HEK293T (cell line): Measurements from ENCODE around the gene USP31.
A peak's percentile ranks its signal among the peaks of the same experiment; 100 is the strongest.

Experiments
- CTCF ChIA-PET: fragments of 350-600 bp; formaldehyde crosslinking; extraction: SDS; loops from one replicate; lab custom pipeline; 2021; ENCODE audit warnings: antibody characterized with exemption, inconsistent platforms; lab: Yijun Ruan, JAX
- POLR2A ChIA-PET: fragments of 350-600 bp; formaldehyde crosslinking; extraction: SDS; loops from one replicate; lab custom pipeline; 2020; ENCODE audit warnings: antibody characterized with exemption, inconsistent platforms; lab: Yijun Ruan, JAX
- DNase-seq: peaks from one replicate; pipeline ENCODE4 v3.0.0; 2012; ENCODE audit warnings: mixed read lengths; ENCODE audit errors: extremely low spot score
- ARNT ChIP-seq: fragments of 450-650 bp; IDR thresholded peaks from 2 replicates; pipeline ENCODE4 v1.6.1; 2017; ENCODE audit warnings: mild to moderate bottlenecking
- BHLHE40 ChIP-seq: fragments of 450-650 bp; IDR thresholded peaks from 2 replicates; pipeline ENCODE4 v1.6.1; 2016; ENCODE audit warnings: mild to moderate bottlenecking, moderate library complexity, borderline replicate concordance
- CTBP1 ChIP-seq: fragments of 450-650 bp; IDR thresholded peaks from 2 replicates; pipeline ENCODE4 v1.6.1; 2016; ENCODE audit warnings: borderline replicate concordance
- ELF4 ChIP-seq: fragments of 450-650 bp; IDR thresholded peaks from 2 replicates; pipeline ENCODE4 v1.6.1; 2017; ENCODE audit warnings: antibody characterized with exemption
- FOXA1 ChIP-seq: fragments of 450-650 bp; IDR thresholded peaks from 2 replicates; pipeline ENCODE4 v1.6.1; 2016; ENCODE audit warnings: mild to moderate bottlenecking
- FOXK2 ChIP-seq: fragments of 450-650 bp; IDR thresholded peaks from 2 replicates; pipeline ENCODE4 v1.6.1; 2016; ENCODE audit warnings: mild to moderate bottlenecking
- FOXM1 ChIP-seq: fragments of 450-650 bp; IDR thresholded peaks from 2 replicates; pipeline ENCODE4 v1.6.1; 2017; ENCODE audit warnings: mild to moderate bottlenecking, borderline replicate concordance
- HDGF ChIP-seq: fragments of 450-650 bp; IDR thresholded peaks from 2 replicates; pipeline ENCODE4 v1.6.1; 2017; ENCODE audit warnings: antibody characterized with exemption, borderline replicate concordance
- L3MBTL2 ChIP-seq: fragments of 450-650 bp; conservative IDR thresholded peaks from 2 replicates; pipeline ENCODE4 v1.6.1; 2016; ENCODE audit warnings: mild to moderate bottlenecking
- LEF1 ChIP-seq: fragments of 450-650 bp; IDR thresholded peaks from 2 replicates; pipeline ENCODE4 v1.6.1; 2017; ENCODE audit warnings: mild to moderate bottlenecking, borderline replicate concordance
- NFRKB ChIP-seq: fragments of 450-650 bp; IDR thresholded peaks from 2 replicates; pipeline ENCODE4 v1.6.1; 2016; ENCODE audit warnings: mild to moderate bottlenecking, moderate library complexity
- PKNOX1 ChIP-seq: fragments of 450-650 bp; IDR thresholded peaks from 2 replicates; pipeline ENCODE4 v1.6.1; 2016
- SP1 ChIP-seq: fragments of 450-650 bp; IDR thresholded peaks from 2 replicates; pipeline ENCODE4 v1.6.1; 2017
- SUZ12 ChIP-seq: fragments of 450-650 bp; IDR thresholded peaks from 2 replicates; pipeline ENCODE4 v1.6.1; 2016; ENCODE audit warnings: mild to moderate bottlenecking
- TARDBP ChIP-seq: fragments of 450-650 bp; IDR thresholded peaks from 2 replicates; pipeline ENCODE4 v1.6.1; 2016
- ZNF384 ChIP-seq: fragments of 450-650 bp; IDR thresholded peaks from 2 replicates; pipeline ENCODE4 v1.6.1; 2016

The USP31 gene

GRCh38 chr16:23149267-23149992 is at the start of gene USP31:
Gene USP31, minus strand, starts transcription at chr16:23149452. Its CDS starts 182 bp downstream, at chr16:23149270.
- ChIA-PET POLR2A (interaction anchor here (1.2 to 1.6 kb wide), 4 partner anchors 15 to 254 kb away, joined by 3 to 4 read pairs (median 4); no protein-coding TSS in a partner anchor), CTCF (interaction anchor here (0.5 kb wide), 1 partner anchor 48 kb away, joined by 6 read pairs; no protein-coding TSS in a partner anchor)
- TF ChIP-seq ELF4 (no peak), L3MBTL2 (peak; percentile 35; the same call in 1 of the 2 replicates)
- peak; percentile 89 for DNase-seq

- POLR2A ChIA-PET, result no interaction called here
- DNase-seq, result no peak
- CTCF ChIA-PET, result no interaction called here
- TF ChIP-seq ELF4, result no peak
- TF ChIP-seq SUZ12, result no peak
- TF ChIP-seq CTBP1, result no peak
- TF ChIP-seq ARNT, result no peak
- TF ChIP-seq FOXK2, result no peak
- TF ChIP-seq TARDBP, result no peak
- no peak for TF ChIP-seq BHLHE40
- no peak for TF ChIP-seq PKNOX1
- no peak for TF ChIP-seq L3MBTL2
- TF ChIP-seq LEF1, result no peak
- TF ChIP-seq FOXA1, result no peak
Observed at GRCh38 chr16:23196539-23196938, 47.3 kb upstream of the USP31 start.

GRCh38 chr16:23195366-23195978 is 46.2 kb upstream of the USP31 start:
- no peak for DNase-seq
- ChIA-PET POLR2A (no interaction called here), CTCF (no interaction called here)
- TF ChIP-seq LEF1 (no peak), ELF4 (no peak), SUZ12 (no peak), CTBP1 (no peak), PKNOX1 (no peak), FOXK2 (no peak), BHLHE40 (no peak), NFRKB (no peak), ZNF384 (no peak), FOXM1 (no peak), L3MBTL2 (no peak), TARDBP (no peak)

GRCh38 chr16:23194497-23195221 is 45.4 kb upstream of the USP31 start:
- ChIA-PET CTCF (no interaction called here), POLR2A (no interaction called here)
- no peak for DNase-seq
- TF ChIP-seq ELF4 (no peak), FOXM1 (no peak), BHLHE40 (no peak)

- ChIA-PET POLR2A (no interaction called here), CTCF (no interaction called here)
- TF ChIP-seq ELF4 (no peak), NFRKB (no peak), ARNT (no peak), L3MBTL2 (no peak), BHLHE40 (no peak), SUZ12 (no peak), TARDBP (no peak), SP1 (no peak), FOXA1 (no peak), LEF1 (no peak), FOXK2 (no peak), HDGF (no peak), ZNF384 (no peak), CTBP1 (no peak), PKNOX1 (no peak), FOXM1 (no peak)
- no peak for DNase-seq
Observed at GRCh38 chr16:23188911-23189310, 39.7 kb upstream of the USP31 start.

GRCh38 chr16:23187341-23187740 is 38.1 kb upstream of the USP31 start:
- POLR2A ChIA-PET, result interaction anchor here (1.0 kb wide), 1 partner anchor 39 kb away, joined by 3 read pairs; no protein-coding TSS in a partner anchor
- no peak for DNase-seq
- TF ChIP-seq BHLHE40 (no peak), ARNT (no peak), FOXM1 (no peak), FOXA1 (no peak), ZNF384 (no peak), PKNOX1 (no peak), LEF1 (no peak), FOXK2 (no peak), ELF4 (no peak)
- CTCF ChIA-PET, result interaction anchor here (0.7 kb wide), 1 partner anchor 41 kb away, joined by 4 read pairs; no protein-coding TSS in a partner anchor
